ENCODE data around the gene ITPR2. TPM values are rescaled to one million over a fixed set of nuclear protein-coding genes. Genes with fewer than 3 reads are reported as not detected.

Gene ITPR2
- polyA plus RNA-seq (2012; ENCODE audit: insufficient read depth, insufficient read length, low read depth), result 3.2 TPM

GRCh38 chr12:26832822-26833742, at the start of gene ITPR2:
Gene ITPR2 (minus strand): TSS chr12:26833194. CDS start chr12:26832781, 413 bp downstream.
- no peaks in the 10 kb centered on the region for H3K9me3 ChIP-seq
- no peaks in the 10 kb centered on the region for H3K27me3 ChIP-seq
- H3K36me3 ChIP-seq, result no peaks in the 10 kb centered on the region
- peak within 1 kb of the TSS; percentile 86 for H3K4me3 ChIP-seq (ENCODE audit: low read depth, low read length)
- TF ChIP-seq CTCF (IDR thresholded peaks at IDR 0.05; ENCODE audit: low read depth, low read length), result no peak
- DNase-seq, result peak; percentile 98
- H3K4me1 ChIP-seq, result no peaks in the 10 kb centered on the region; the same call in 1 of the 2 replicates

GRCh38 chr12:26880625-26881024, 47.6 kb upstream of the ITPR2 start:
- TF ChIP-seq CTCF (IDR thresholded peaks at IDR 0.05; ENCODE audit: low read depth, low read length), result no peak
- no peak overlapping the region for H3K4me3 ChIP-seq (ENCODE audit: low read depth, low read length)
- DNase-seq, result no peak
- H3K27me3 ChIP-seq, result no peaks in the 10 kb centered on the region
- no peaks in the 10 kb centered on the region for H3K36me3 ChIP-seq
- peaks cover 3% of the 10 kb centered on the region for H3K4me1 ChIP-seq
- H3K9me3 ChIP-seq, result no peaks in the 10 kb centered on the region

GRCh38 chr12:26878661-26879119, 45.7 kb upstream of the ITPR2 start:
- H3K9me3 ChIP-seq, result no peaks in the 10 kb centered on the region
- H3K27me3 ChIP-seq, result no peaks in the 10 kb centered on the region
- DNase-seq, result peak; percentile 38
- no peaks in the 10 kb centered on the region for H3K36me3 ChIP-seq
- no peaks in the 10 kb centered on the region for H3K4me1 ChIP-seq
- no peak overlapping the region for H3K4me3 ChIP-seq (ENCODE audit: low read depth, low read length)
- TF ChIP-seq CTCF (IDR thresholded peaks at IDR 0.05; ENCODE audit: low read depth, low read length), result no peak

- Histone ChIP-seq H3K4me3 (ENCODE audit: low read depth, low read length) (no peak overlapping the region), H3K9me3 (no peaks in the 10 kb centered on the region), H3K36me3 (no peaks in the 10 kb centered on the region), H3K27me3 (no peaks in the 10 kb centered on the region), H3K4me1 (peaks cover 7% of the 10 kb centered on the region)
- no peak for TF ChIP-seq CTCF (IDR thresholded peaks at IDR 0.05; ENCODE audit: low read depth, low read length)
- no peak for DNase-seq
Measured at GRCh38 chr12:26874501-26875296, 41.7 kb upstream of the ITPR2 start.

GRCh38 chr12:26872625-26873024, 39.6 kb upstream of the ITPR2 start:
- no peaks in the 10 kb centered on the region for H3K36me3 ChIP-seq
- H3K4me3 ChIP-seq (ENCODE audit: low read depth, low read length), result no peak overlapping the region

More at GRCh38 chr12:26872625-26873024, 39.6 kb upstream of the ITPR2 start:
- Histone ChIP-seq H3K27me3 (no peaks in the 10 kb centered on the region), H3K9me3 (no peaks in the 10 kb centered on the region), H3K4me1 (peaks cover 7% of the 10 kb centered on the region)
- DNase-seq, result no peak
- TF ChIP-seq CTCF (IDR thresholded peaks at IDR 0.05; ENCODE audit: low read depth, low read length), result no peak
